HL-60 (cell line): ENCODE measurements around the gene USP35.

ENCODE experiments used
- CTCF ChIP-seq: IDR thresholded peaks from one replicate; pipeline ENCODE4 v1.5.1; 2011; ENCODE audit warnings: low read length, control low read depth, inconsistent platforms; ENCODE audit not compliant: insufficient read depth
- GABPA ChIP-seq: IDR thresholded peaks from 2 replicates; pipeline ENCODE4 v1.6.1; 2012; ENCODE audit warnings: low read depth
- POLR2AphosphoS5 ChIP-seq: IDR thresholded peaks from 2 replicates; pipeline ENCODE4 v1.6.1; 2012; ENCODE audit warnings: low read depth
- TF ChIP-seq, protein P1 (sequence below): IDR thresholded peaks from 2 replicates; pipeline ENCODE4 v1.6.1; 2012; ENCODE audit warnings: low read depth; ENCODE audit not compliant: insufficient replicate concordance

DNA sequence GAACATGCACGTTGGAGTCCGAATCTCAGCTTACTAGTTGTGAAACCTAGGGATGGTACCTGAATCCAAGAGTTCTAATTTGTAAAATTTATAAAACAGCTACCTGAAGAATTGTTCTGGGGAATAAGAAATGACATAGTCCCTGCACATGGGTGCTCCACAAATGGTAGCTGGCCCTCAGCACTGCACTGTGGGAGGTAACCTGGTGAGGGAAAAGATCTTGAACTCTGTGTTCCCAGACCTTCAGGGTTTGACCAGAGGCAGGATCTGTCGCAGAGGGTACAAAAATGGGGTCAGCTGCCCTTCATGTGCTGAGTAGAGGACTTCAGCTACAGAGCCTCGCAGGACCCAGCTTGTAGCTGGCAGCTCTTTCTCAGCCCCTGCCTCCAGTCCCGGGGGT lies 73.5 kb downstream of the USP35 start:
- TF ChIP-seq CTCF (no peak), POLR2AphosphoS5 (no peak), GABPA (no peak)
- TF ChIP-seq, protein P1, sequence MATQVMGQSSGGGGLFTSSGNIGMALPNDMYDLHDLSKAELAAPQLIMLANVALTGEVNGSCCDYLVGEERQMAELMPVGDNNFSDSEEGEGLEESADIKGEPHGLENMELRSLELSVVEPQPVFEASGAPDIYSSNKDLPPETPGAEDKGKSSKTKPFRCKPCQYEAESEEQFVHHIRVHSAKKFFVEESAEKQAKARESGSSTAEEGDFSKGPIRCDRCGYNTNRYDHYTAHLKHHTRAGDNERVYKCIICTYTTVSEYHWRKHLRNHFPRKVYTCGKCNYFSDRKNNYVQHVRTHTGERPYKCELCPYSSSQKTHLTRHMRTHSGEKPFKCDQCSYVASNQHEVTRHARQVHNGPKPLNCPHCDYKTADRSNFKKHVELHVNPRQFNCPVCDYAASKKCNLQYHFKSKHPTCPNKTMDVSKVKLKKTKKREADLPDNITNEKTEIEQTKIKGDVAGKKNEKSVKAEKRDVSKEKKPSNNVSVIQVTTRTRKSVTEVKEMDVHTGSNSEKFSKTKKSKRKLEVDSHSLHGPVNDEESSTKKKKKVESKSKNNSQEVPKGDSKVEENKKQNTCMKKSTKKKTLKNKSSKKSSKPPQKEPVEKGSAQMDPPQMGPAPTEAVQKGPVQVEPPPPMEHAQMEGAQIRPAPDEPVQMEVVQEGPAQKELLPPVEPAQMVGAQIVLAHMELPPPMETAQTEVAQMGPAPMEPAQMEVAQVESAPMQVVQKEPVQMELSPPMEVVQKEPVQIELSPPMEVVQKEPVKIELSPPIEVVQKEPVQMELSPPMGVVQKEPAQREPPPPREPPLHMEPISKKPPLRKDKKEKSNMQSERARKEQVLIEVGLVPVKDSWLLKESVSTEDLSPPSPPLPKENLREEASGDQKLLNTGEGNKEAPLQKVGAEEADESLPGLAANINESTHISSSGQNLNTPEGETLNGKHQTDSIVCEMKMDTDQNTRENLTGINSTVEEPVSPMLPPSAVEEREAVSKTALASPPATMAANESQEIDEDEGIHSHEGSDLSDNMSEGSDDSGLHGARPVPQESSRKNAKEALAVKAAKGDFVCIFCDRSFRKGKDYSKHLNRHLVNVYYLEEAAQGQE = no peak
